ENCODE results near the gene CLDN24. TPM values are rescaled to one million over a fixed set of nuclear protein-coding genes. Genes with fewer than 3 reads are reported as not detected.

Gene CLDN24
- total RNA-seq, 1 experiment from 2014 or later, result not detected

DNA sequence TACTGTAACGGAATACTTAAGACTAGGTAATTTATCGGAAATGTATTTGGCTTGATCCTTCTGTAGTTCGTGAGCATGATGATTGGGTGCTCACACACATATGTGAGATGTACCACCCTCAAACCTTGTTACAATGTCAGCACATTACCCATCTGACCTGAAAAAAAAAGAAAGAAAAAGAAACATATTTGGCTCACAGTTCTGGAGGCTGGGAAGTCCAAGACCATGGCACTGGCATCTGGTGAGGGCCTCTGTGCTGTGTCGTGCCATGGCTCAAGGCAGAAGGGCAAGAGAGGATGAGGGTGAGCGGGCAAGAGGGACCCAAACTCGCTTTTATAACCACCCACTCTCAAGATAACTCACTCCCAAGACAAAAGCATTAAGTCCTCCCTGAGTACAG, 7.0 kb upstream of the CLDN24 start:
- Histone ChIP-seq H3K36me3 (ENCODE audit: control insufficient read depth, insufficient read depth, low read length) (no peaks in the 10 kb centered on the region), H3K4me3 (ENCODE audit: low read depth in 2 of 2, low read length in 2 of 2) (no peak overlapping the region), H3K4me1 (ENCODE audit: control insufficient read depth, insufficient read depth, low read length) (0 out of 2 replicates have a peak, but pooled peaks cover 3% of the 10 kb centered on the region), H3K27ac (ENCODE audit: low read length) (no peak overlapping the region), H3K9me3 (ENCODE audit: control insufficient read depth, insufficient read depth, low read depth, low read length) (no peaks in the 10 kb centered on the region), H3K27me3 (ENCODE audit: control insufficient read depth, insufficient read depth, low read length) (no peaks in the 10 kb centered on the region)
- no peak for TF ChIP-seq TCF7L2 (IDR thresholded peaks at IDR 0.05; ENCODE audit: low read depth, low read length)
- no peak for TF ChIP-seq REST (IDR thresholded peaks at IDR 0.05; ENCODE audit: insufficient read depth in 1 of 2, low read depth in 2 of 2, low read length in 1 of 2)
- no peak for TF ChIP-seq SIN3A (IDR thresholded peaks at IDR 0.05; ENCODE audit: borderline replicate concordance, insufficient read depth, low read depth, low read length)
- TF ChIP-seq POLR2AphosphoS5 (IDR thresholded peaks at IDR 0.05; ENCODE audit: low read depth, low read length), result no peak
- no peak for TF ChIP-seq CTCF (IDR thresholded peaks at IDR 0.05)
- in situ Hi-C loops (cut with HindIII; ENCODE audit: low pct_unique_long_range_greater_than_20kb, low sequenced_read_pairs) (no loop called here), intact Hi-C loops (cut with micrococcal nuclease; ENCODE audit: unreplicated experiment) (no loop called here)
- no peak for DNase-seq (ENCODE audit: low read depth, low spot score)
- CTCF ChIA-PET, result no interaction called here
- BruUV-seq (replicated peaks), result no TSS peak
- ATAC-seq, result no peak
- POLR2A ChIA-PET, result no interaction called here

DNA sequence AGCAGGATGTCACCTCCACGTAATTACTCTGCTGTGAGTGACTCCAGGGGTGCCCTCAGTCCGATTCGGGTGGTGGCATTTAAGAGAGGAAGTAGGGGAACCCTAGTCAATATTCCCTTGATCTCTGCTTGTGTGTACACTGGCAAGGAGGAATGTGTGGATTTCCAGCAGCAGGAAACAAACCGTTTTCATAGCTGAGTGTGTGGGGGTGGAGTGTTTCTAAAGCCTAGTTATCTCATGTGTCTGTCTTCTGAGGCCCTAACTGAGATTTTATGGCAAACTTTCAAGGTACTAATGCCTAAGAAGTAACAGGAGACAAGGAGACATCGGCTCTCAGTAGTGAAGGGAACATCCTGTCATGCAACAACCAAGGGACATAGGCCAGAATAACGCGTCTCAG, 6.6 kb upstream of the CLDN24 start:
- no peak overlapping the region for H3K27ac ChIP-seq (ENCODE audit: low read length)

More for the DNA sequence above, 6.6 kb upstream of the CLDN24 start:
- in situ Hi-C loops (cut with HindIII; ENCODE audit: low pct_unique_long_range_greater_than_20kb, low sequenced_read_pairs) (no loop called here), intact Hi-C loops (cut with micrococcal nuclease; ENCODE audit: unreplicated experiment) (no loop called here)
- Histone ChIP-seq H3K27me3 (ENCODE audit: control insufficient read depth, insufficient read depth, low read length) (no peaks in the 10 kb centered on the region), H3K9me3 (ENCODE audit: control insufficient read depth, insufficient read depth, low read depth, low read length) (no peaks in the 10 kb centered on the region), H3K4me1 (ENCODE audit: control insufficient read depth, insufficient read depth, low read length) (0 out of 2 replicates have a peak, but pooled peaks cover 3% of the 10 kb centered on the region), H3K4me3 (ENCODE audit: low read depth in 2 of 2, low read length in 2 of 2) (no peak overlapping the region), H3K36me3 (ENCODE audit: control insufficient read depth, insufficient read depth, low read length) (no peaks in the 10 kb centered on the region)
- CTCF ChIA-PET, result no interaction called here
- POLR2A ChIA-PET, result no interaction called here
- no TSS peak for BruUV-seq (replicated peaks)
- DNase-seq (ENCODE audit: low read depth, low spot score) (no peak), ATAC-seq (no peak)
- TF ChIP-seq CTCF (IDR thresholded peaks at IDR 0.05) (no peak), REST (IDR thresholded peaks at IDR 0.05; ENCODE audit: insufficient read depth in 1 of 2, low read depth in 2 of 2, low read length in 1 of 2) (no peak), SIN3A (IDR thresholded peaks at IDR 0.05; ENCODE audit: borderline replicate concordance, insufficient read depth, low read depth, low read length) (no peak), POLR2AphosphoS5 (IDR thresholded peaks at IDR 0.05; ENCODE audit: low read depth, low read length) (no peak), TCF7L2 (IDR thresholded peaks at IDR 0.05; ENCODE audit: low read depth, low read length) (no peak)

Measured in Panc1 (cell line).